HG03342 (cell line): ENCODE results near the gene SHOC1.
"Not testable (repeated sequence)": the region's sequence is repeated elsewhere in the genome, so short reads cannot be mapped to it uniquely, and the experiment has no call there.

Experiments
- ATAC-seq: cut with Tn5 transposase; IDR thresholded peaks from one replicate; pipeline ENCODE4 v1.9.1; 2021; ENCODE audit warnings: mild to moderate bottlenecking, moderate library complexity; ENCODE audit not compliant: unreplicated experiment

The SHOC1 gene

DNA sequence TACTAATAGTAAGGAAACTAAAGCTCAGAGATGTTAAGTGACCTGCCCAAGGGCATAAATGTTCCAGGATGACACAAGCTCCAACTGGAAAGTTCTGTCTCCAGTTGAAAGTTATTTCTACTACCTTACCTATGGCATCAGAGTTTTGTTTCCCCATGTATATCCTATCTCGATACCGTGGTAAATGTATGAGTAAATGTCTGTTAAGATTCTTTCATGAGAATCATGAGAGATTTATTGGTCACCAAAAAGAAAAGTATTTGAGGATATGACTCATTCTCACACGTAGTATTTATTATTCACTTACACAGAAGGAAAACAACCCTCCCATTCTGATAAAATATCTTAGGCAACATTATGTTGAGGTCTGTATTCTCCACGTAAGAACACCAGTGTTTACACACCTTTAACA is 11.1 kb upstream of the SHOC1 start:
- no peak for ATAC-seq

GRCh38 chr9:111805262-111805661 is 10.5 kb upstream of the SHOC1 start:
- no peak for ATAC-seq

GRCh38 chr9:111804636-111805035 is 9.9 kb upstream of the SHOC1 start:
- ATAC-seq: no peak

DNA sequence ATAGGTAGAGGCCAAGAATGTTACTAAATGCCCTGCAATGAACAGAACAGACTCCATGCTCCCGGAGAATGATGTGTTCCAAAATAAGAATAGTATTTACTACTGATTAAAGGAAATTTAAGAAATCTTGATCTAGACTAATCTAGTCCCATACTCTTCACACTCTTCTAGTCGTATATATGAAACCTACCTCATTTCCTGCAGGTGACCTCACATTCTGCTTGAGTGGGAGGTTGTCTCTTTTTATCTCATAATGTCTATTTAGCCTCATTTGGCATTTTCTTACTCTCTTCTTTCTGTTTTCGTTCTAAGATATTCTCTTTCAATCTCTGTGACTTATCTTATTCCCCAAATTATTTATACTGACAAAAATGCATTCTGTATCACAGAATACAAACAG is 9.2 kb upstream of the SHOC1 start:
- ATAC-seq: peak; percentile 46

DNA sequence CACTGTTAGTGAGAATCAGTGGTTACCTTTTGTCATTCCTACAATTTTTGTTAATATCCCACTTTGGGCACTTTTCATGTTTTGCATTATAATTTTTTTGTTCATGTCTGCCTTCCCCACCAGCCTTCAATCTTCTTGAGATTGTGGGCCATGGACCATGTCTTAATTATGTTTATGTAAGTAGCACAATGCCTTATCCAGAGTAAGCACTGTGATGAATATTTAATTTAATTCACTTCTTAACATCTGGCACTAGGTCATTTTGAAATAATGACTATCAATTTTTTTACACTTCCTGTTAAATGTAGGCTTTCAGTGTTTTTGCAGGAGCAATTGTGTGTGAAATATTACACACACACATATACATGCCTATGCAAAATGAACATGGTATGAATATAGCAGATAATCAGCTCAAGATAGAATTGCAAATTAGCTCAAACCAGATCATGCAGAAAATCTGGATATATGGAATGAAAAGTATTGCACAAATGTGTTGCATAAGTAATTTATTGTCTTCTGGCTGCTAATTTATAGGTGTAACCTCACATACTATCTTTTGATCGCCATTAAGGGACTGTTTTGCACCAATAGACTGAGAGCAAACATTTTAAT is 5.3 kb upstream of the SHOC1 start:
- no peak for ATAC-seq

DNA sequence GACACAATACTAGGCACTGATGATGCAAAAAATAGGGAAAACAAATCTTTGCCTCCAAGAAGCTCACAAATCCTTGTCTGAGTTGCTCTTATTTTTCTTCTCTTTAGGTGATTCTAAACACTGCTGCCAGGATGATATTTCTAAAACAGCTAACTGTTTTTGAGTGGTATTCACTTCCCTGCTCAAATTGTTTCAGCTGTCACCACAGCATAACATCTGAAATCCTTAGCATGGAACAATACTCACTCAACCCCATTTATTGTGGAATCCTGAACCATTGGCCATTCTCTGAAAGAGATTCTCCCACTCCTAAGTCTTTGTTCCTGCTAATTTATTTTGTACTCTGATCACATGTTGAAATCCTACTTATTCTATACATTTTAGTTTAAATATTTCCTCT is 4.8 kb upstream of the SHOC1 start:
- no peak for ATAC-seq

DNA sequence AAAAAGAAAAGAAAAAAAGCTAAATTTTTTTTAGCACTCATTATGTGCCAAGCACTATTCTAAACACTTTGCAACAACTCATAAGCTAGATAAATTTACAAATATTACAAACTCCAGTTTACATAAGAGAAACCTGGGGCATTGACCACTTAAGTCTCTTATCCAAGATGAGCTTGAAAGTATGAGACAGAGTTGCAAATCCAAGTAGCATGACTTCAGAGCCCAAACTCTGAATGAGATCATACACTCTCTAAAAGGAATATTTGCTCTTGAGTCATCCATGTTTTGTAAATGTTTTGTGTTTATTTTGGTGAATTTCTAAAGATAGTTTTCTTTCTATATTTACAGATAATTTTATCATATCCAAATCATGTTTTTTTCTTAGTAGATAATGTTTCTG is 4.0 kb upstream of the SHOC1 start:
- no peak for ATAC-seq

DNA sequence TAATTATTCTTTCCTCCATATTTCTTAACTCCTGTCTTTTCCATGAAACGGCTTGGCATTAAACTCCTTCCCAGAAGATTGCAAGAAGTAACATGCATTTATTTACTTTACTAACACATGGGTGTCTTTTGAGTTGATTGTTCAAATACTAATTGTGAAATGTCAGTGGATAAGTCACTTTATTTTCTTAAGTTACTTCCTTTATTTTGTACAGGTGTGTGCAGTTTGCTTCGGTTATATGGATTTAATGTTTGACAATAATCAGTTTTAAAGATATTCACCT is 761 bp upstream of the SHOC1 start:
- no peak for ATAC-seq

- ATAC-seq: not testable (repeated sequence)
Measured at GRCh38 chr9:111791821-111792220, 2.9 kb downstream of the SHOC1 start.

- ATAC-seq: no peak
Measured at GRCh38 chr9:111789881-111790280, 4.9 kb downstream of the SHOC1 start.

DNA sequence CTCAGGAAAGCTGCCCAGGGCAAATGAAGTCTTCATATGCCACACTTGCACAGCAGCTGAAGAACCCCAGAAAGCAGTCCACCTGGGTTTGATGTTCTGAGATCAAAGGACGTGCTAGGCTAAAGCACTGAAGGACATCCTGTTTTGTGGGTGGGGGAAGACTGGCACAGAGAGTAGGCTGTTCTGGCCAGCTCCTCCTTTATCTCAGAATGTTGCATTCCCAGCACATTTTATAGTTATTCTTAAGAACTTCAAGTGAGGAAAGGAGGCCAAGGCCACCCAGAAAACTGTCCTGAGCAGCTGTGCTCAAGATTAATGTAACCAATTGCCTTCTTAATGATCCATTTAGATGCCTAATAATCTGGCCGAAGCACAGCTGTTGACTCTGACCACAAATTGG is 10.9 kb downstream of the SHOC1 start:
- no peak for ATAC-seq

DNA sequence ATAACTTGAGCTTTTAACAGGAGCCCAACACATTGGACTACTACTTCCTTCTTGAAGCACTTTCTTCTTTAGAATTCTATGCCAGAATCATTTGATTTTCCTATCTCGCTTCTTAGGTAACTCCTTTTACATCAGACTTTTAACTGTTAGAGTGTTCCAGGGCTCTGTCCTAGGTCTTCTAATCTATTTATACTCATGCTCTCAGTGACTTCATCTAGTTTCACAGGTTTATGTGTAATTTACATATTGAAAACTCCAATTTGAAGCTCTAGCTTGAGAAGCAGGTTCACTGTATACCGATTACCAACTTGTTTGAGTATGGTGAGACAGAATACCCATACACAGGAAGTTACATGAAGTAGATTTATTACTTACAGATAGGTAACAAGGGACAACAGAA is 11.3 kb downstream of the SHOC1 start:
- ATAC-seq: no peak

DNA sequence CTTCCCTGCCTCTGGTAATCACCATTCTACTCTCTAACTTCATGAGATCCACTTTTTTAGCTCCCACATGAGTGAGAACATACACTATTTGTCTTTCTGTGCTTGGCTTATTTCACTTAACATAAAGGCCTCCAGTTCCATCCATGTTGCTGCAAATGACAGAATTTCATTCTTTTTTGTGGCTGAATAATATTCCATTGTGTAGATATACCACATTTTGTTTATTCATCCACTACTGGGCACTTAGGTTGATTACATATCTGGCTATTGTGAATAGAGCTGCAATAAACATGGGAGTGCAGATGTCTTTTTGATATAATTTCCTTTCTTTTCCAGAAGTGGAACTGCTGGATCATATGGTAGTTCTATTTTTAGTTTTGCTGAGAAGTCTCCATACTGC is 28.7 kb downstream of the SHOC1 start:
- no peak for ATAC-seq

DNA sequence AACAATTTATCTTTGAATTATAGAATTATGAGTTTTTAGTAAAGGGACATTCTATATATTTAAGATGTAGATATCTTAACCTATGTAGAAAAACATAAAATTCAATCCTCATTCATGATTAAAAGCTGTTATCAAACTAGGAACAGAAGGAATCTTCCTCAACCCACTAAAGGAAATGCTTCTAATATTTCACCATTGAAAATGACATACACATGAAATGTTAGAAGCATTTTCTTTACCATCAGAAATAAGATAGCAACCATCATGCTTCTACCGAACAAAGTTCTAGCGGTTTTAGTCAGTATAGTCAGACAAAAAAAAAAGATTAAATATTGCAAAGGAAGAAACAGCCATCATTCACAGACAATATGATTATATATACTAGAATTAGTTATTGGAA is 32.2 kb downstream of the SHOC1 start:
- no peak for ATAC-seq

GRCh38 chr9:111759762-111760639 is 34.7 kb downstream of the SHOC1 start:
- peak; percentile 77 for ATAC-seq

DNA sequence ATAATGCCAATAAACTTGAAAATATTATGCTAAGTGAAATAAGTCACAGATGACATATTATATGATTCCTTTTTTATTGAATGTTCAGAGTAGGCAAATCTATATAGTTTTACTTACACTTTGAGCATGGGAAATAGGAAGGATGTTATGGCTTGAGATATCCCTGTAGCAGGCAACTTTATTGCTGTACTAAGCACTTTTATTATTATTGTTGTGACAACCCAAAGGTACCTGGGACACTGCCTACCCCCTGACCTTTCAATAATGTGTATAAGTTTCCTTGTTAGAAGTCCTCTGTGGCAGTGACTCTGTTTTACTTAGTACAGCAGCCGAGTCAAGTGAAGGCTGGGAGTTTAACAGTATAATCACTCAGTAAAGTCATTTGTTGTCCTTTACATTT is 39.9 kb downstream of the SHOC1 start:
- ATAC-seq: no peak

GRCh38 chr9:111752455-111752854 is 42.3 kb downstream of the SHOC1 start:
- ATAC-seq: no peak
